T-helper 1 cell treated with Interleukin-12 subunit alpha and Interleukin-12 subunit beta and Interleukin-4 antibody, amounts not matched to agents 30 ng/mL and 1 ng/mL, for 36 hours (primary cell): ENCODE data around the gene XPNPEP3. TPM values are rescaled to one million over a fixed set of nuclear protein-coding genes. Genes with fewer than 3 reads are reported as not detected.
"Not testable (repeated sequence)": the region's sequence is repeated elsewhere in the genome, so short reads cannot be mapped to it uniquely, and the experiment has no call there.

Experiments
- intact Hi-C: fragments of 100-400 bp; cut with micrococcal nuclease; formaldehyde crosslinking; loops from one replicate; pipeline ENCODE4 v1.15.1; 2024
- total RNA-seq: library from RNA; stranded (reverse); gene quantifications from 2 replicates; pipeline ENCODE4 v1.2.3, GENCODE V29; 2022

The XPNPEP3 gene
- total RNA-seq: 13.8 and 14.6 TPM in 2 replicates

DNA sequence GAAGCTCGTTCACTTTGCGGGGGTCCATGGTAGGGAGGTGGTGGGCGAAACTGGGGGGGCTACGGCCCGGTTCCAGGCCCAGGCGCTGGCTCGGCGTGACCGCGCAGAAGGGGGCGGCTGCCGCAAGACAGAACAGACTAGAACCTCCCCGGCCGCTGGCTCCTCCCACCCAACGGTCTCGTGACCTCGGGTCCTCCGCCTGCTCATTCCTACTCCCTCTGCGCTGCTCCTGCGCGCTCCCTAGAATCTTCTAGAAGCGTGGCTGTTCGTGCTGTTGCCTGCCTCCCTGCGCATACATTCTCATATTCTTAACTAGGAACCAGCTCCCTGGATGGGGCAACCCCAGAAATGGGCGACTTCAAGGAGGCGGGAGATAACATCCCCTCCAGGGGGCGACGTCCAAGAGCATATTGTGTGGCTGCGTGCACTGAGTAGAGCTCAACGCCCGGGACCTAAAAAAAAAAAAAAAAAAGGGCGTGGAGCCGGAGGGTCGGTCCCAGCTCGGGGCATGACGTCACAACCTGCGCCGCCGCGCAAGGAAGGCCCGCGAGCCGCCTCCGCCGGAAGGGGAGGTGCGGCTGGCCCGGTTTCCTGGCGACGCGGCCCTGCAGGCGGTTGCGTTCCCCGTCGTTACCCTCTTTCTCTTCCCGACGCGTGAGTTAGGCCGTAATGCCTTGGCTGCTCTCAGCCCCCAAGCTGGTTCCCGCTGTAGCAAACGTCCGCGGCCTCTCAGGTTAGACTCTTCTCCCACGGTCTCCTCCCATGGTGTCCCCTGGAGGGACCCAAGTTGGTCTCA lies at the start of gene XPNPEP3, which contains the start of gene ST13:
XPNPEP3 (plus strand) TSS at position 636 of the 796 bp plus-strand sequence; CDS start at position 670, 34 bp downstream.
ST13 (minus strand) TSS at position 127 of the 796 bp plus-strand sequence; CDS start at position 28, 99 bp downstream.
- intact Hi-C loops: loop anchor here (1.0 to 2.0 kb wide), 12 partner anchors 37 to 680 kb away; partner anchors contain the start of genes ACO2, L3MBTL2, MRTFA and PHF5A

DNA sequence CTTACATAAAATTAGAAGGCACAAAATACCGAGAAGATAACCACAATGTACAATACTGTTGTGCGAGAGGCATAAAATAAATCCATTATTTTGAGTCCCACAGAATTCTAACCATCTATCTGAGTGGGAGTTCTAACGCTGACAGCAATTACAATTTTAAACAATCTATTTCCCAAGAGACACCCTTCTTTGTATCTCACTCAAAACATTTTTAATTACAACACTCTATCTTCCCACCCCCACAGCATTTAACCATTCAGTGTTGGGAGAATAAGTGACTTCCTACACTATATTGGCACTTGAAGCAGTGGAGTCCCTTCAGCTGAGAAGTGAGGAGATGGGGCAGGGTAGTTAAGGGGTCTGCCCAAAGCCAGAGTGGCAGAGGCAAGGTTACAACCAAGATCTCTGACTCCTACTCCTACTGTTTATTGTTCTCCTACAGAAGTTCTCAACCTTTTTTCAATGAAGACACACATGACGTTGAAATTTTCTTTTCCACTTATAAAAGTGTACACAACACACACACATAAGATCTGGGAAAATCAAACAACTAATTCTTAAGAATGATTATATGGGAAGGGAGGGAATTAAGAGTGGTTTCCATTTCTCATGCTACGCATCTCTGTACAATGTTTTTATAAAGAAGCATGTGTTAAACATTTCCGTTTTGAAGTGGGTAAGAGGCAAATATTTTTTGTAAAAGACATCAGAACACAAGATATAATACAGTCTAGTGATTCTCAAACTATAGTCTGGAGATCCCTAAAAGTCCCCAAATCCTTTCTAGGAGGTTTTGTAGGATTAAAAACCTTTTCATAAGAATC lies 48.7 kb upstream of the XPNPEP3 start:
- intact Hi-C loops: no loop called here

DNA sequence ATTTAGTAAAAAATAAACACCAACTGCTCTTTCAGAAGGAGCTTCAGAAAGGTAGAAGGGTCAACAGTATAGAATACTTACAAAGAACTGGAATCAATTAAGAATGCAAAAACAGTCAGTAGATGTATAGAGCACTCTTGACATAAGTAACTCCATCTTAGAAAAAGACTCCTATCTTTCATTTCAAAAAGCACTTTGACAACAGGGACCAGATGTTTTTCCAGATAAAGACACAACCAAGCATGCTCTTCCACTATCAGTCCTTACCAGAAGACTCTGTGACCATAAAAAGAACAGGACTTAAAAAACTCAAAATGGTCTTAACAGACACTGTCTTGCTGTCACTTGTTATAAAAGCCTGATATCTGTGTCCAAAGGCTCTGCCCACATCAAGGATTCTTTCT lies 43.0 kb upstream of the XPNPEP3 start:
- intact Hi-C loops: no loop called here

DNA sequence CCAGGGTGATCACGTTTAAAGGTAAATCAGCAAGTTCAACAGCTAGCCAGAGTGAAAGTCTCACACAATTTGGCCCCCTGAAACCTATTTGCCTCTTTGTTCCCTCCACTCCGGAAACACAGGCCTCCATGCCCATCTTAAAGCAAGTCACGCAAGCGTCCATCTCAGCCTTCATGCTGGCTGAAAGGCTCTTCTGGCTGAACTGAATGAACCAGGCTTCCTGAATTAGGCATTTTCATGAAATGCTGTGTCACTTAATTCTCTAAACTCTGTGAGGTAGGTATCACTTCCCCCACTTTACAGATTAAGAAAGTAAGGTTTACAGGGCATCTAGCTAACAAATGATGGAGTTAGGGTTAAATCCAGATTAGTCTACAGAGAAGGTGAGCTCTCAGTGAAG lies 39.2 kb upstream of the XPNPEP3 start:
- intact Hi-C loops: loop anchor here (2.0 kb wide), 3 partner anchors 91 to 447 kb away; partner anchors contain the start of gene SGSM3

DNA sequence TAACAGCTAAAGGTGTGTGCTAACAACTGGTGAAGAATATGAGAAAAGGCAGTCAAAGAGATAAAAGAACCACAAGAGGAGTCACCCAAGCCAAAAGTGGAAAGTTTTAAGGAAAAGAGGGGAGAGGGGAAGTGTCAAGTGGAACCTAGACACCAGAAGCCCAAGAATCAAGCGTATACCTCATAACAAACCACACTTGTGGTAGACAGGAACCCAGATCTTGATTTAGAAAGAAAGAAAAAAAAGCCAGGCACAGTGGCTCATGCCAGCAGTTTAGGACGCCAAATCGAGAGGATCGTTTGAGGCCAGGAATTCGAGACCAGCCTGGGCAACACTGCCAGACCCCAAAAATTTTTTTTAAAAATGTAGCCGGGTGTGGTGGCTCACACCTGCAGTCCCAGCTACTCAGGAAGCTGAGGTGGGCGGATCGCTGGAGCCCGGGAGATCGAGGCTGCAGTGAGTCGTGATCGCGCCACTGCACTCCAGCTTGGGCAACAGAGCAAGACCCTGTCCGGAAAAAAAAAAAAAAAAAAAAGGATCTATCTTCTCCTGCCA lies 38.7 kb upstream of the XPNPEP3 start:
- intact Hi-C loops: loop anchor here (2.0 kb wide), 3 partner anchors 91 to 447 kb away; partner anchors contain the start of gene SGSM3

DNA sequence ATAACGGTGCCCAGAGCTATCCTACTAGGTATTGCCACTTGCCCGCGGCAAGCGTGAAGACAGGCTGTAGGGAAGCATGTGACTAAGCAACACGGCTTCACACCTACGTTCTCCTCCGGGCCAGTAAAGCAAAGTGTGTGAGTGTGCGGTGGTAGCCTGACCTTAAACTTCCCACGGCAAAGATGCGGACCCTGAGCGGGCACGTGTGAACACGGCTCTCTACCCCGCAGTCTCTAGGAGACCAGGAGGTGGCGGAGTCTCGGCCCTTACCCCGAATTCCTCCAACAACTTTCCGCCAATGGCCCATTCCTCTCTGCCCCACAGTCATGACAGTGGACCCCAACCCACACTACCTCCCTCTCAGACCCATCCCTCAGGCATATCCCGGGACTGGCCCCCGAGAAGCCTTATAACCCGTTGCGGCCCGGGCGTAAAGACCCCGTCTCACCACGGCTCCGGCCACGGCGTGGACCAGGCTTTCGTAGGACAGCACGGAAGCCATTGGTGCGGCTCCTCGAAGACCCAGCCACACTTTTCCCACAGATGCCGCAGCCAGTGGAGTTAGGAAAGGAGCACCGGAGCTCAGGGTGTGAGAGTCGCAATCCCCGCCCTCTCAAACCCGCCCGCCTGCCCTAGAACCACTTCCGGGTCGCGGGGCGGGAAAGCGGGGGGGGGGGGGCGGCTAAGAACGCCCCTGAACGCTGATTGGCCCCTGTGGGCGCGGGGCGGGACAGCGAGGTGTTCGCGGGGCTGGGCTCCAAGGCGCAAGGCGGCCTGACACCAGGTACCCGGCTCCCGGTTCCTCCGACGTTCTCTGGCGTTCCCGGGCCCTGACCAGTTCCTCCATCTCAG lies 38.0 kb upstream of the XPNPEP3 start, which contains the start of gene SLC25A17:
SLC25A17 (minus strand) TSS at position 600 of the 852 bp plus-strand sequence; CDS start at position 502, 98 bp downstream.
- intact Hi-C loops: loop anchor here (1.0 to 2.0 kb wide), 9 partner anchors 37 to 650 kb away; partner anchors contain the start of genes ACO2, MRTFA, RANGAP1 and RBX1

DNA sequence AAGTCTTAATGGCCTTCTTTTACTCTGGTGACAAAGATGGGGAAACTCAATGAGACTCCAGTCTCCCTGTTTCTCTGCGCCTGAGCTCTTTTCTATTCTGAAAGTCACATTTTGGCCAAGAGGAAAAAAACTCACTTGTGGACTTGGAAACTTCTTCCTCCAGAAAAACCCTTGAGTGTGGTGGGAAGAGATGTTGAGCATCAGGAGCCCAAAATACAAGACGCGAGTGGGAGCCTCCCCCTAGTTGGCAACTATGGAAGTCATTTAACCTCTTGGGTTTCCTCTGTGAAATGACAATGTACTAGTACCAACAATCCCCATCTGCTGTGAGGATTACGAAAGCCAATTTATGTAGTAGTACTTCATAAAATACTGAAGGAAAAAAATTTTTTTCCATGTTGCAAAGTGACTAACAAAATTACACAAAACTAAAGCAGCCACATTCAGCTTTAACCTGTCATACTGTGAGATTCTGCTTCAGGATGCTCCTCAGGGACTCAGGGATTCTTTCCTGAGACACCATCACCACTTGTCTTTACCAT lies 37.3 kb upstream of the XPNPEP3 start:
- intact Hi-C loops: loop anchor here (1.0 to 2.0 kb wide), 9 partner anchors 37 to 650 kb away; partner anchors contain the start of genes ACO2, MRTFA, RANGAP1 and RBX1

DNA sequence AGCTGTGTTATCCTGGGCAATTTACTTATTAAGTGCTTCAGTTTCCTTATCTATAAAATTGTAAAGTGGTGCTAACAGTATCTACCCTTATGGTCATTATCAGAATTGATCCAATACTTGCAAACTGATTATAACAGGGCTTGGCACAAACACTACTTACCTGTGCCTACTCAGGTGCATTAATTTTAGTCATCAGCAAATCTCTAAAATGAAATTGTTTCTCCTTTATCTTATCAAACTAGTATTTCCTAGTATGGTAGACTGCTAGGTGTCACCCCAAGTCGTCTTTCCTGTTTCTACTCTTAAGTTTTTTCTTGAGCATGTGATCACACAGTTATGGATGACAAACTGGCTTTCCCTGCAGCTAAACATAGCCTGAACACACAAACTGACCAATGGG lies 33.5 kb upstream of the XPNPEP3 start:
- intact Hi-C loops: no loop called here

DNA sequence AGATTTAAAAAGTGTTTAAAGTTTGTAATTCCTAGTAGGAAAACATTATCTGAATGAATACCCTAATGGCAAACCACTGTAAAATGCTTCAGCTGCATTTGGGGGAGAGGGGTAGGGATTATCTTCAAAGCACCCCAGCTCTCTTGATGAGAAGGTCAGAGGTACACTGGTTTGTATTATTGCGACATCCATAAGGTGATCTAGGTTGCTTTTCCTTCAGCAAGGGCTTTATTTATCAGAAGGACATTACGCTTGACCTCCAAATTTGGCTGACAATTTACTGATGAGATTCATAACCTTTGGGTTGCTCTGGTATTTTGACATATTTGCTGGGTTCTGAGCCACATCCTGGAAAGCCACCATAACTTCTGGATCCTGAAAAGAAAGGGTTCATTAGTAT lies 30.7 kb upstream of the XPNPEP3 start:
- intact Hi-C loops: not testable (repeated sequence)

DNA sequence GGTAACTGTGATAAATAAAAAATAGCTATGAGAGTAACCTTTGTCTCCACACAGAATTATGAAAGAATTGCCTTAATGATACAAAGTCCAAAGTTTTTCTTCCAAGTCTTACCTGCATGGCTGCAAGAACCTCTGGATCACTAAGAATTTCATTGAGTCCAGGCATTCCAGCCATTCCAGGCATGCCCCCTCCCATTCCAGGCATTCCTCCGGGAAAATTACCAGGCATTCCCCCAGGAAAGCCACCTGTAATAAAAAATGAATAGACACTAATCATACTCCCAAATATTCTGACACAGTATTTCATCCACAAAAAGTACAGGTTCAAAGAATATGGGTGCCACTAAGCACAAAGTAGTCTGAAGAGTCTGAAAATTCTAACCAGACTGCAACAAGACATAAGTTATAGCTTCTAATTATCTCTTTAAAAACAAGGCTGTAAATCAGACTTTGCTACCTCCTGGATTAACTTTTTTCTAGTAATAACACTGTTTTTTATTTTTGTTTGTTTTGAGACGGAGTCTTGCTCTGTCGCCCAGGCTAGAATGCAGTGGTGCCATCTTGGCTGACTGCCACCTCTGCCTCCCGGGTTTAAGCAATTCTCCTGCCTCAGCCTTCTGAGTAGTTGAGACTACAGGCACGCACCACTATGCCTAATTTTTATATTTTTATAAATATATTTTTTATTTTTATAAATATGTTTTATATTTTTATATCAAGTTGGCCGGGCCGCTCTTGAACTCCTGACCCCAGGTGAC lies 29.8 kb upstream of the XPNPEP3 start:
- intact Hi-C loops: no loop called here

DNA sequence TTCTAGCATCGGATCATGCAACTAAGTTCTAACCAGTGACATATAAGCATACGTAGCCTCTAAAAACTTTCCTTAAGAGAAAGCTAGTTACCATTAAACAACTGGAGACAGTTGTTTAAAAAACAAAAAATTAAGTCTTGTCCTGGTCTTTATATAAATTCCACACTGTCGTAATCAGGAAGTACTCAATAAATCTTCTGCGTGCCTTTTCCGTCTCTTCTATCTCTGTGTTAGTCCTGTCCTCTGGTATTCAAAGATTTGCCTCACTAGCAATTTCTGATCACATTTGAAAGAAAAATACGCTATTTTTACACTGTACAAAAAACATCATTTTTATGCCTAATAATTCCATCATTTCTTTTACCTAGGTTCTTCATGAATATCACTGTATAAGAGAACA lies 27.8 kb upstream of the XPNPEP3 start:
- intact Hi-C loops: no loop called here

DNA sequence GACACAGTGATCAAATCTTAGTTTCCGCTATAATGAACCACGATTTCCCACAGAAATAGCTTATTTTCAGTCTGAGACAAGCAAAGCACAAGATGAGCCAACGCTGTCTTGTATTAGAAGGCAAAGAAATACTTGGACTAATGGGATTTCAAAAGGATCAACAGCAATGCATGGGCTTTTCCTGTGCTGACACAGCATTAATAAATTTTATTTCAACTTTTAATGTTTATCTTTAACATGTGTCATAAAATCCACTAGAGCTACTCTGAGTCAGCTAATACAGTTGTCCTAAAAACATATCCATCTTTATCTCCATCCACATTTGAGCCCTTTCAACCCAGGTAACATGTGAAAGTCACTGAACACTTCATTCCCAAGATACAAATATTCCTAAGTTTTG lies 22.3 kb upstream of the XPNPEP3 start:
- intact Hi-C loops: no loop called here

DNA sequence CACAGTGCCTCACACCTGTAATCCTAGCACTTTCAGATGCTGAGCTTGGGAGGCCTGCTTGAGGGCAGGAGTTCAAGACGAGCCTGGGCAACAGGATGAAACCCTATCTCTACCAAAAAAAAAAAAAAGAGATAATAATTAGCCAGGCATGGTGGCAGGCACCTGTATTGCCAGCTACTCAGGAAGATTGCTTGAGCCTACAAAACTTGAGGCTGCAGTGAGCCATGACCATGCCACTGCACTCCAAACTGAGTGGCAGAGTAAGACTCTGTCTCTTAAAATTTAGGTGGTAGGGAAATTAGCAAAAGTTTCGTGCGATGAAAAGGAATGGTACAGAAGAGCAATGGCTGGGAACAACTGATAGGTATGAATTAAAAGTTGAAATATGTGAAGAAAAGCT lies 18.5 kb upstream of the XPNPEP3 start:
- intact Hi-C loops: no loop called here

DNA sequence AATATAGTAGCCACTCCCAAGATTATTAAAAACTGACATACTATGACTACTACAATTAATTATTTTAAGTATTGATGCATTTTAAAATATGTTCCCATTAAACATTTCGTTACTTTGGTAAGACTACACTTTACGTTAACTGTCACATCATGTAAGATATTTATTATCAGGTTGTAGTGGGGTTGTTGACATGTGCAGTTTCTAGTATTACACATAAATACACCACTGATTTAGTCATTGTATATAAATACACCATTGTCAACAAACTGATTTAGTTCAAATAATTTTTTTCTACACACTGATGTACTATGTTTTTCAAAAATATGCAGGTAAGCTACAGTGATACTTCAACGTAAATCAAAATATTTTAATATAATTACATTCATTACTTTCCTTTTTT lies 12.0 kb upstream of the XPNPEP3 start:
- intact Hi-C loops: no loop called here

DNA sequence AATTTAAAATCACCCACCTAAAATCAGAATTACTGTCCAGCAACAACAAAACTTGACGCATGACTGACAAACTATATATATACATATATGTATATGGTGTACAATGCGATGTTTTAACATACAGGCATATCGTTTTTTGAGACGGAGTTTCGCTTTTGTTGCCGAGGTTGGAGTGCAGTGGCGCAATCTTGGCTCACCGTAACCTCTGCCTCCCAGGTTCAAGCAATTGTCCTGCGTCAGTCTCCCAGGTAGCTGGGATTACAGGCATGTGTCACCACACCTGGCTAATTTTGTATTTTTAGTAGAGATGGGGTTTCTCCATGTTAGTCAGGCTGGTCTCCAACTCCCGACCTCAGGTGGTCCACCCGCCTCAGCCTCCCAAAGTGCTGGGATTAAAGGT lies 11.1 kb upstream of the XPNPEP3 start:
- intact Hi-C loops: not testable (repeated sequence)

DNA sequence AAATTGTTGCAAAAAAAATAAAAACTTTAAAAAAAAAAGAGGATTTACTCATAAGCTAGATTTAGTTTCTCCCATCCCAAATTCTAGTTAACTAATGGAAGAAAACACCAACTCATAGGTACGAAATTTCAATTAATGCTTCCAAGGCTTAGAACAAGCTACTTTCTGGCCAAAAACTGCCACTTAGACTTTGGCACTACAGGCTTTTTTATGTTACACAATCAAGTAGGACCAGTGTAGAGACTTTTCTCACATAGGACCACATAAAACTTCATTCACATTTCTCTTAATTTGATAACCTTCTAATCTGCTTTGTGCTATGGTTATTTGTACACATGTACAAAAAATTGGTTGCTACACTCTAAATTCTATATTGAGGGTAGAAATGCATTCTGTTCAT lies 3.6 kb upstream of the XPNPEP3 start:
- intact Hi-C loops: no loop called here

DNA sequence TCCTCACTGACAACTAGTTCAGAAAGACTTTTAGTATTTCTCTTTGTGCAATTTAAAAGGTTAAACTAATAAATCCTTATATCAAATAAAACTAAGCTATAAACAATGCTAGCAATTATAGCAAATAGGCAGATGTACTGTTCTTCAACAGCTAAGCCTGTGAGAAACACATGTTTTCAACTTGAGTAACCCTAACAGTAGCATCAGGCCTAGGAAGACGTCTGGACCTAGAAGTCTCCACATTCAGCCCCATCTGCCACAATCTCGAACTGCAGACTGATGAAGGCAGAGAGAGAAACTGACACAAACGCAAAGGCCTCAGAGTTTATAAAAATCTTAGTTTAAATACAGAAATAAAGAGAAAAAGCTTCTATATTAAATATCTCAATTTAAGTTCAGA lies 3.0 kb upstream of the XPNPEP3 start:
- intact Hi-C loops: no loop called here

DNA sequence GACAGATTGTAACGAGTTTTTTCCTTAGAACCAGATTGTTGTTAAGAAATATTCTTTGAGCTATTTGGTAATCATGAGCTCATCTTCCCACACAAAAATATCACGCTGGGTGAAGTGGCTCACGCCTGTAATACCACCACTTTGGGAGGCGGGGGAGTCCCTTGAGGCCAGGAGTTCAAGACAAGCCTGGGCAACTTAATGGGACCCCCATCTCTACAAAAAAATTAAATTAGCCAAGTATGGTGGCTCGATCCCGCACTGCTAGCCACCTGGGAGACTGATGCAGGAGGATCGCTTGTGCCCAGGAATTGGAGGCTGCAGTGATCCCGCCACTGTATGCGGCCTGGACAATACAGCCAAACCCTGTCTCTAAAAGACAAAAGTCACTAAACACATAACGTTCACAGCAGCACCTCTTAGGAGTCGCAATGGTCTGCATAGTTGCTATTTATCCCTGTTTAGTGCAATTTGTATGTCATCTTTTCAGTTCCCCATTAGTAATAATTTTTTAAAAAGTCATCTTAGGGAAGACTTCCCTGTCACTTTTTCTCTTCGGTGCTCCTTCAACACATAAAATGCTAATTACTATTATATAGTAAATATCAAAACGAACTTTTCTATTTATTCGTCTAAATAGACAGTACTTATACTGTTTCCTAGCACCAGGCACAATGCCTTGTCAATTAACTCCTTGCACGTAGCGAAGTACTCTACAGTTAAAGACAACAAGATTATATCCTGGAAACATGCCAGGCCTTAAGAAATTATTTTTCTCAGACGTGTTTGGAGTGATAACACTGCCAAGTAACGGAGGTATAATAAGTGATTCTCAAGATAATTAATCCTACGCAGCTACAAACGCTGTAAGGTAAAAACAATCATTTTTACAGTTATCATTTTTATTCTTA lies 1.6 kb upstream of the XPNPEP3 start:
- intact Hi-C loops: no loop called here
